SKM-1 treated with dmso at 0.1 percent for 144 hours (cell line): Measurements from ENCODE around the gene PCSK7.
"Not testable (repeated sequence)": the region's sequence is repeated elsewhere in the genome, so short reads cannot be mapped to it uniquely, and the experiment has no call there.

Experiments used
- DNase-seq: peaks from one replicate; lab custom pipeline; 2025; ENCODE audit not compliant: unreplicated experiment; lab: John Stamatoyannopoulos, UW

The PCSK7 gene

GRCh38 chr11:117218133-117218915 lies 13.5 kb downstream of the PCSK7 start:
- no peak for DNase-seq

GRCh38 chr11:117217141-117218084 lies 14.5 kb downstream of the PCSK7 start:
- DNase-seq, result no peak

GRCh38 chr11:117214404-117215110 lies 17.3 kb downstream of the PCSK7 start:
- no peak for DNase-seq

DNA sequence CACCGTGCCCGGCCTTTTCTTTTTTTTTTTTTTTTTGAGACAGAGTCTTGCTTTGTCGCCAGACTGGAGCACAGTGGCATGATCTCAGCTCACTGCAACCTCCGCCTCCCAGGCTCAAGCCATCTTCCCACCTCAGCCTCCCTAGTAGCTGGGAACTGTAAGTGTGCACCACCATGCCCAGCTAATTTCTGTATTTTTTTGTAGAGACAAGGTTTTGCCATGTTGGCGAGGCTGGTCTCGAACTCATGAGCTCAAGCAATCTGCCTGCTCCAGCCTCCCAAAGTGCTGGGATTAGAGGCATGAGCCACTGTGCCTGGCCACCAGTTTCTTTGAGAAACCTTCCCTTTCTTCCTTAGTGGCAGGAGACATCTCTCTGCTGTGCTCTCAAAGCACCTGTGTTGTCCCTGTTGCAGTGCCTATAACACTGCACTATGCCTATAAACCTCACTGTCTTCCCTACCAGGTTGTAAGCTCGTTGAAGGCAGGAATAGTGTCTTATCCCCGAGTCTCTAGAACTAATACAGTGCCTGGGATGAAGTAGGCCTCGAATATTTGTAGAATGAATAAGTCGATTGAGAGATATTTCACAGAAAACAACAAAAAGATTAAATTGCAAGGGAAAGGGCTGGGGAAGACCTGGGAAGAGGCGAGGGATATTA lies 19.0 kb downstream of the PCSK7 start:
- DNase-seq, result no peak

- no peak for DNase-seq
Observed at GRCh38 chr11:117210620-117211019, 21.3 kb downstream of the PCSK7 start.

DNA sequence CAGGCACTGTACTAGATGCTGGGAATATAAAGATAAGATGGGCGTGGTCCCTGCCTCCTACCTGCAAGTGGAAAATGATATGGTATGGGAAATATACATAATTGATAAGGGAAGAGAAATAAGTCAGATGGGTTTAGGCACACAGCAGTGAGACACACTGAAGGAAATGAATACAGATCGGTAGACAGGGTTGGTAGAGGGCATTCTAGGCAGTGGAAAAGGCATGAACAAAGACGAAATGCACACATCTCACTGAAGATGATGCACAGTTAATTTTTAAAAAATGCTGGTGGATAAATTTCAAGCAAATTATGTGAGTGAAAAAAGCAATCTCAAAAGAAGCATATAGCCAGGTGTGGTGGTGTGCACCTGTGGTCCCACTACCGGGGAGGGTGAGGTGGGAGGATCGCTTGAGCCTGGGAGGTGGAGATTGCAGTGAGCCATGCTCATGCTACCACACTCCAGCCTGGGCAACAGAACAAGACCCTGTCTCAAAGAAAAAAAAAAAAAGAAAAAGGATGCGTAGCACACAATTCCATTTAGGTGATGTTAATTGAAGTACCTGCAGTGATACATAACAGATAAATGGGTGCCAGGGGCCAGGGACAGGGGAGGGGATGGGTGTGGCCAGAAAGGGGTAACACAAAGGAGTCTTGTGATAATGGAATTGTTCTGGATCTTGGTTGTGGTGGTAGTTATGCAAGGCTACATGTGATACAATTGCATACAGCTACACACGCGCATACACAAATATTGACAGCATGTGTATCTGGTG lies 22.3 kb downstream of the PCSK7 start:
- DNase-seq, result not testable (repeated sequence)

DNA sequence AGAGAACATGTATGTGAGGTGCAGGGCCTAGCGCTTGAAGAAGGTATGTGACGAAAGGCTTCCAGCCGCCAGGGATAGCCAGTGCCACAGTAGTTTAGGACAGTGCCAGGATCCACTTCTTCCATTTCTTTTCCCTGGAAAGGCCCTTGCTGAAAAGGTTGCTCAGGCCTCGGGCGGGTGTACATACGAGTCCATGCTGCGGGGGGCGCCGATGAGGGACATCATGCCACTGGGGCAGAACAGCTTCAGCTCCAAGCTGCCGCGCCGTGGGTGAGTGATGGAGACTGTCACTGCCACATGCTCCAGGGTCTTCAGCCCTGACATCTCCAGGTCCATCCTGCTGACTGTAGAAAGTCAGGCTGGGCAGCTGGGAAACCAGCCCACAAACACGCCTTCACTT lies 23.2 kb downstream of the PCSK7 start:
- DNase-seq, result not testable (repeated sequence)

DNA sequence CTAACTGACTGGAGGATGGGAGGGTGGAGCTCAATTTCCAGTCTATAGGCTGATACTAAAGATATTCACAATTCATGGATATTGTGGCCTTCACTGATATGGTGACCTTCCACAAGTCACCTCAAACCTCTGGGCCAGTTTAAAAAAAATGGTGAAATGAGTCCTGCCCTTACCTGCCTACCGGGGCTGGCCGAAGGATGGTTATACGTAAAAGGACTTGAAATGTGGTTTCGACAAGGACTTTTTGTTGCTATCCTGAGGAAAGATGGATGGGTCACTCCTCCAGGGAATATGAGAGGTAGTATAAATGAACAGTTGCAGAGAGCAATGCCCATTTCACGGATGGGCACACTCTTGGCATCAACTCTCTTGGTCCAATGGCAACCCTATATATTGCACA lies 24.4 kb downstream of the PCSK7 start:
- not testable (repeated sequence) for DNase-seq

DNA sequence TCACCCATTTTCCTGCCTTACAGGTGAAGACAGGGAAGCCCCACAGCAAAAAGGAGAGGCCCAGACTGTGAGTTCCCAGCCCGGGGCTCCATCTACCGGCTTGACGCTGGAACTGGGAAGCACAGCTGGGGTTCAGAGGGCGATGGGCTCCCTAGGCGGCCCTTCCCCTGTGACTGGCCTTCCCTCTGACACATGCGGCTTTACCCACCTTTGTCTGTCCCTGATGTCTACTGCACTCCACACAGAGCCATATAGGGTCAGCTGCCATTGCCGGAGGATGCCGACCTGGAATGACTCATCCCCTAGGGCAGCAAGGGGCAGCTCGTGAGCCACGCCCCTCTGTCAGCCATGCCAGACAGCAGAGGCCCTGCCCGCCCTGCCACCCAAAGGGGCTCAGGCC lies 25.0 kb downstream of the PCSK7 start:
- not testable (repeated sequence) for DNase-seq

GRCh38 chr11:117206111-117206510 lies 25.8 kb downstream of the PCSK7 start:
- DNase-seq, result not testable (repeated sequence)

- DNase-seq, result no peak
Observed at GRCh38 chr11:117205211-117205818, 26.6 kb downstream of the PCSK7 start.

DNA sequence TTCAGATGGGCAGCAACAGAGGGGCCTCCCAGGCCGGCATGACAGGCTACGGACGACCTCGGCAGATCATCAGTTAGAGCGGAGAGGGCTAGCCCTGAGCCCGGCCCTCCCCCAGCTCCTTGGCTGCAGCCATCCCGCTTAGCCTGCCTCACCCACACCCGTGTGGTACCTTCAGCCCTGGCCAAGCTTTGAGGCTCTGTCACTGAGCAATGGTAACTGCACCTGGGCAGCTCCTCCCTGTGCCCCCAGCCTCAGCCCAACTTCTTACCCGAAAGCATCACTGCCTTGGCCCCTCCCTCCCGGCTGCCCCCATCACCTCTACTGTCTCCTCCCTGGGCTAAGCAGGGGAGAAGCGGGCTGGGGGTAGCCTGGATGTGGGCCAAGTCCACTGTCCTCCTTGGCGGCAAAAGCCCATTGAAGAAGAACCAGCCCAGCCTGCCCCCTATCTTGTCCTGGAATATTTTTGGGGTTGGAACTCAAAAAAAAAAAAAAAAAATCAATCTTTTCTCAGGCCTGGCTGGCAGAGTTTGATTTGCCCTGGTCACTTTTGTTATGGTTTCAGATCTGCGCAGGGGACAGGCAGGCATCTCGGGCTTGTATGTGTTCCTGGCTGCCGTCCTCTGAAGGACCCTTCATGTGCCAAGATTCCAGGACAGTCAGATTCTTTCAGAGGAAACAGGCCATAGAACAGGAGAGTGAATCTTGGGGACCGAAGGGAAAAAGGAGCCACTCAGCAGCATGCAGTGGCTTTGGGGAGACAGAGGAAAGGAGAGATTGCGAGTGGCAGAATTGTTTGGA lies 27.4 kb downstream of the PCSK7 start:
- DNase-seq, result no peak

- DNase-seq, result no peak
Observed at GRCh38 chr11:117203069-117203407, 28.8 kb downstream of the PCSK7 start.

DNA sequence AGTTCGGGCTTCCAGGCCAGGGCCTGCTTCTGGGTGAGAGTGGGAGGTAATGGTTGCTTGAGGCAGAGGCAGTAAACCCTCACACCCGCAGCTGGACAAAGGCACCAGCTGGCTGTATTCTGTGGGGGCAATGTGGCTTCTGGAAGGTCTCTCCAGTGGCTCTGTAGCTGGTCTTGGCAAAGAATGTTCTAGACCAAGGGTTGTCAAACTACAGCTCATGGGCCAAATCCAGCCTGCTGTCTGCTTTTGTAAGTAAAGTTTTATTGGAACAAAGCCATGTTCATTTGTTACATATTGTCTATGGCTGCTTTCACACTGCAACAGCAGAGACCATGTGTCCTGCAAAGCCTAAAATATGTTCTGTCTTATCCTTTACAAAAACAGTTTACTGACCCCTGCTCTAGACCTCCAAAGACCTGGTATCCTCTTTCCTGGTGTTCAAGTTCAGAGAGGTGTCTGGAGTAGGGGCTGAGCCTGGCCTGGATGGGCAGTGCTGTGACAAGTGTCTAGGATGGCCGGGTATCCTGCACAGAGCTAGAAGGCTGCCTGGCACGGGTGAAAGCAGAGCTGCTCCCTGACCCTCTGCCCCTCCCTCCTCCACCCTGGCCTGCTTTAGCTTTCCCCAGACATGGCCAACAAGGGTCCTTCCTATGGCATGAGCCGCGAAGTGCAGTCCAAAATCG lies 29.3 kb downstream of the PCSK7 start:
- no peak for DNase-seq

DNA sequence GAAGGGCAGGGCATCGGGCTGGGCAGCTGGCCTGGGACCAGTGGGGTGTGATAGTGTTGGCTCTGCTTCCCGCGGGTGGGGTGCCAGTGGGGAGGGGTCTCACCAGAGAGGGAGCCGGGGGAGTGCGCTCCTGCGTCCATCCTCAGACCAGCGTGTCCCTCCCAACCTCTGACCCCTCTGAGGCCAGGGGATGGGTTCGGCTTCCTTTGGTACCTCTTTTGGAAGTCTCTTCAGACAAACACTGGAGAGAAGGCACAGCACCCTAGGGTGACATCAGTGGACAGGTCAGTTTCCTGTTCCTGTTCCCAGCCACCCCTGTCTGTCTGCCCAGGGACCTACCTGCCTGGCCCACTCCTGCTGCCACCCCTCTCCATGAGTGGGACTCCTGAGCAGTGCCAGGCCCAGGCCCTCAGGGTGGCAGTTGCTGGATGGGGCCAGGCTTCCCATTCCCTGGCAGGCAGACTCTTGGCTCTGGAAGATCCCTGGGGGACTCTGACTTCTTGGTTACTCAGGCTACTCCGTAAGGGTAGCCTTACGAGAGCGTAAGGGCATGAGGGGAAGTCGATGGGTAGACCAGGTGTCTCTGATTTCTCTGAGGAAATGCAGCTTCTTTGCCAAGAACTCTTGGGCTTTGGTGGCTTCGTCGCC lies 30.1 kb downstream of the PCSK7 start:
- no peak for DNase-seq

- DNase-seq, result no peak
Observed at GRCh38 chr11:117200813-117201657, 30.8 kb downstream of the PCSK7 start.
